GM18858 (cell line): ENCODE data around the gene PPP4R4.
"Not testable (repeated sequence)": the region's sequence is repeated elsewhere in the genome, so short reads cannot be mapped to it uniquely, and the experiment has no call there.

ENCODE experiments used
- ATAC-seq: cut with Tn5 transposase; IDR thresholded peaks from one replicate; pipeline ENCODE4 v1.9.1; 2021; ENCODE audit not compliant: unreplicated experiment

PPP4R4 gene

DNA sequence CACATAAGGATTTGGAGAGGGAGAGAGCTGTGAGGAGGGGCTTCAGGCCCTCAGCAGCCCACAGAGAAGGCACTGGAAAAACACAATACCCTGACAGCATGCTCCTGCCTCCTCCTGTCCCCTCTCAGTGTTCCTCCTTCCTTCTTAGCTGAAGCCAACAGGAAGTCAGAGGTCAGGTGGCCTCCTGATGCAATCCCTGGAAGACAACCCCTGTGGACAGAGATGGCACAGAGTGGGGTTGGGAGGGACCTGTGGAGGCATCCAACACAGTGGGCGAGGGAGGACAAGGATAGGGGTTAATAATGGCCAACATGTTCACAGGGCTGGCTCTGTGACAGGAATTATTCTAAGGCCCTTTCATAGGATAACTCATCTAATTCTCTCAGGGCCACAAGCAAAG lies 29.4 kb upstream of the PPP4R4 start:
- ATAC-seq: no peak

GRCh38 chr14:94145902-94146527 lies 28.1 kb upstream of the PPP4R4 start:
- ATAC-seq: no peak

DNA sequence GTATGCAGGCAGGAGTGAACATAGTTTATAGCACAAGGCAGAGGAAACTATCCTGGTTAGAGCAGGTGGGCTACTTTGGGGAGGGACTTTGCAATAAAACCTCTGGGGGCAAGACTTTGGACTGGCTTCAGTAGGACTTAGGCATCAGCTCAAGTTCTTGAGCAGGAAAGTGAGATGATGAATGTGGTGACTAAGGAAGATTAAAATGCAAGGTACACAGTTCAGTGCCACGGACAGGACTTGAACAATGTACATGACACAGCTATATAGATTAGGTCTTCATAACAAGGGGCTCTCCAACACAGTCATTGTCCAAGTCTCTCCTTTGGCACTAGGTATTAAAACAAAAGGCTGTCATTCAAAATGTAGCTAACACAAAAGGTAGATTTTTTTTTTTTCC lies 21.4 kb upstream of the PPP4R4 start:
- no peak for ATAC-seq

GRCh38 chr14:94153750-94154342 lies 20.3 kb upstream of the PPP4R4 start:
- no peak for ATAC-seq

- ATAC-seq: not testable (repeated sequence)
Measured at GRCh38 chr14:94156143-94156542, 18.0 kb upstream of the PPP4R4 start.

DNA sequence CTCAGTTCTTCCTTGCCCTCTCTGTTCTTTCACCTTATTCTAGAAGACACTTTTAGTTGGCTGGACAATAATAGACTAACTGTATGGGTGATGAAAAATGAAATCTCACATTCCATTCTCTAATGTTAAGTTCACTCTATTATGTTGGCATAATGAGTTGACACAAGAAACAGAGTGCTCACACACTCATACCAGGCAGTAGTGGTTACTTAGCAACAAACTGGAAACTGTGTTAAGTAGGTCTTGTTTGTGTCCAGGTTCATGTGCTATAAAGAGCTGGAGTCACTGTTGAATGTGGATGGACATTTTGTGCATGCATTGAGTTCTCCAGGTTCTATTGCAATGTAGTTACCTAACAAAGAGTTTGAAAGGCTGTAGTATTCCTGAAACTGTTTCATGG lies 16.9 kb upstream of the PPP4R4 start:
- no peak for ATAC-seq

- ATAC-seq: no peak
Measured at GRCh38 chr14:94158239-94158883, 15.8 kb upstream of the PPP4R4 start.

- no peak for ATAC-seq
Measured at GRCh38 chr14:94161058-94161457, 13.1 kb upstream of the PPP4R4 start.

DNA sequence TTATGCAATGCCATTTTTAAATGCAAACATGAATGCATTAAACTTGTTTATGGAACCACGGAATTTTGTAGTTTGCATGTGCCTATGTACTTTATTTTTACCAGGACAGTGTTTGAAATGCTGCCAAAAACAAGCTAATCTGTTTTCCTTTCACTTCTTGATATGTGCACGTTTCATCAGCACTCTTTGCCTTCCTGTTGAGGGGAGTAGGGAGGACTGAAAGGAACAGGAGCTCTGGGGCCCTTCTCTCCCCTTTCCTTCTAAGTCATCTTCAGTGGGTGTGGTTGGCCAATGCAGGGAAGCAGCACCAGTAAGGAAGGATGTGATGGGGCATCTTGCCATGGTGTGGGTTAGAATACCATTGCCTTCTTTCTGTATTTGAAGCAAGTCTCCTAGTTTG lies 12.1 kb upstream of the PPP4R4 start:
- no peak for ATAC-seq

DNA sequence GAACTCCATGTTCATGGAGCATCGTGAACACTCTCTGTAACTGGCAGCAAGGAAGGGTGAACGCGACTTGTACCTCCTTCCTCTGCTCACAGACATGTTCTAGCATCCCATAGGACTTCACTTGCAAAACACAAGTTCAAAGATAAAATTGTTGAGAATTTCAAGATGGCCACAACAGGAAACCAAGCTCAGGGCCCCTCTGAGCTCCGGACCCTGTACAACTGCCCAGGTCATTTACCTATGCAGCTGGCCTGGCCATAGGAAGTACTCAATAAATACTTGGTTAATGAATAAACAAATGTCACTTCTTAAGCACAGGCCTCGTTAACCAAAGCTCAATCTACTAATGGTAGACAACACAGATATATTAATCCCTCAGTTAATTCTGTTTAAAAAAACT lies 11.7 kb upstream of the PPP4R4 start:
- no peak for ATAC-seq

- ATAC-seq: no peak
Measured at GRCh38 chr14:94163796-94164195, 10.3 kb upstream of the PPP4R4 start.

- no peak for ATAC-seq
Measured at GRCh38 chr14:94164685-94165431, 9.3 kb upstream of the PPP4R4 start.

- ATAC-seq: no peak
Measured at GRCh38 chr14:94165744-94166143, 8.4 kb upstream of the PPP4R4 start.

DNA sequence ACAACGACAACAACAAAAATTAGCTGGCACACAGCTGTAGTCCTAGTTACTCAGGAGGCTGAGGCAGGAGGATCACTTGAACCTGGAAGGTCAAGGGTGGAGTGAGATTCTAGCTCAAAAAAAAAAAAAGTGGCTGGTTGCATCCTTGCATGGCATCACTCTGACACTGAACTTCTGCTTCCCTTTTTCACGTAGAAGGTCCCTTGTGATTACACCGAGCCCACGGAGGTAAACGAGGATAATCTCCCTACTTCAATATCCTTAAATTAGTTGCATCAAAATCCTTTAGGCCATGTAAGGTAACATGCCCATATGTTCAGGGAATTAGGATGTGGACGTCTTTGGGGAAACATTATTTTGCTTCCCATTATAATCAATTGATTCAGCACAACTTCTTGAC lies 4.0 kb upstream of the PPP4R4 start:
- ATAC-seq: no peak

DNA sequence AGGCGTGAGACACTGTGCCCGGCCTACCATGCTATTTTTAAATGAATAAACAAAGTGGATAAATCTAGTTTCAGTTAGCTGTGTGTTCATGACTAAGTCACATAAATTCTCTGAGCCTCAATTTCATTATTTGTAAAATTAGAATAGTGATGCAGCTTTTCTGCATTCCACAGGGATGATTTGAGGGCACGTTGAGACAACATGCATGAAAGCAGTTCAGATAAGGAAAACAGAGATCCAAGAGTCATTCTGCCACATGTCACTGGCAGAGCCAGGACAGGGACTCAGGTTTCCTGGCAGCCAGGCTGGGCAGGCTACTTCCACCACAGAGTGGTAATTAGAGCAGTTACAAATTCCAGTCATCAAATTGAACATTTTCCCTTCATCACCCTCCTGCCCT lies 2.9 kb upstream of the PPP4R4 start:
- ATAC-seq: no peak

- ATAC-seq: no peak
Measured at GRCh38 chr14:94172545-94172944, 1.6 kb upstream of the PPP4R4 start.

GRCh38 chr14:94173471-94173884 lies 644 bp upstream of the PPP4R4 start:
- ATAC-seq: no peak

DNA sequence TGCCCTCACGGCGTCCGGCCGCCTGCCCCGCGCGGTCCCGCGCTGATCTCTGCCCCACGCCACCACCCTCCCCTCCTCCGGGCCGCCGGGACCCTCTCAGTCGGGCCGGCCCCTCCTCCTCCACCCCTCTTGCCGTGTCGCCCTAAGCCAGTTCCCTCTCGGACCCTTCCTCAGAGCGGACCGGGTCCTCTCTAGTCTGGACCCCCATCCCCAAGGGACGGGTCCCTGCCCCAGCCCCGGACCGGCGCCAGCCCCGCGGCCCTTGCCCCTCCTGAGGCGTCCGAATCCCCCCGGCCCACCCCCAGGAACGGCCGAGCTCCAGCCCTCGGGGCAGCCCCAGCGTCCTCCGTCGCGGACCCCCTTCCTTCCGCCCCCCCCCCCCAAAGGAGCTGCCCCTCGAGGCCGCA lies 485 bp downstream of the PPP4R4 start:
- no peak for ATAC-seq

- ATAC-seq: no peak
Measured at GRCh38 chr14:94175011-94175745, 1.1 kb downstream of the PPP4R4 start.

GRCh38 chr14:94175747-94176146 lies 1.6 kb downstream of the PPP4R4 start:
- ATAC-seq: no peak

GRCh38 chr14:94176808-94177207 lies 2.7 kb downstream of the PPP4R4 start:
- ATAC-seq: no peak
